HG03045 (cell line): ENCODE results near the gene LRG1.
"Not testable (repeated sequence)": the region's sequence is repeated elsewhere in the genome, so short reads cannot be mapped to it uniquely, and the experiment has no call there.

Experiments used
- ATAC-seq: cut with Tn5 transposase; IDR thresholded peaks from one replicate; pipeline ENCODE4 v1.9.1; 2021; ENCODE audit warnings: mild to moderate bottlenecking, moderate library complexity; ENCODE audit not compliant: unreplicated experiment

LRG1 gene

GRCh38 chr19:4553775-4554174 lies 13.9 kb upstream of the LRG1 start:
- ATAC-seq, result no peak

GRCh38 chr19:4553092-4553695 lies 13.4 kb upstream of the LRG1 start:
- ATAC-seq, result no peak

GRCh38 chr19:4552525-4552819 lies 12.6 kb upstream of the LRG1 start:
- no peak for ATAC-seq

- ATAC-seq, result no peak
These were observed 10.7 kb upstream of the LRG1 start for GRCh38 chr19:4550479-4551050.

GRCh38 chr19:4550018-4550417 lies 10.2 kb upstream of the LRG1 start:
- ATAC-seq, result no peak

- no peak for ATAC-seq
These were observed 8.4 kb upstream of the LRG1 start for GRCh38 chr19:4548238-4548584.

GRCh38 chr19:4547303-4548237 lies 7.7 kb upstream of the LRG1 start:
- ATAC-seq, result no peak

- no peak for ATAC-seq
These were observed 4.2 kb upstream of the LRG1 start for GRCh38 chr19:4543842-4544647.

GRCh38 chr19:4542896-4543841 lies 3.3 kb upstream of the LRG1 start:
- no peak for ATAC-seq

- ATAC-seq, result not testable (repeated sequence)
These were observed 1.9 kb upstream of the LRG1 start for GRCh38 chr19:4541806-4542145.

GRCh38 chr19:4541114-4541805 lies 1.4 kb upstream of the LRG1 start:
- ATAC-seq, result no peak

GRCh38 chr19:4539169-4539692 lies 605 bp downstream of the LRG1 start:
- no peak for ATAC-seq

- no peak for ATAC-seq
These were observed 1.3 kb downstream of the LRG1 start for GRCh38 chr19:4538601-4538954.

GRCh38 chr19:4537953-4538600 lies 1.8 kb downstream of the LRG1 start:
- no peak for ATAC-seq

- no peak for ATAC-seq
These were observed 3.0 kb downstream of the LRG1 start for GRCh38 chr19:4536798-4537197.

- ATAC-seq, result no peak
These were observed 4.8 kb downstream of the LRG1 start, which contains the start of gene PLIN5 for GRCh38 chr19:4534836-4535658. Gene PLIN5, minus strand, starts transcription at chr19:4535224. Its CDS starts 1,150 bp downstream, at chr19:4534074.

GRCh38 chr19:4533835-4534424 lies 5.9 kb downstream of the LRG1 start:
- no peak for ATAC-seq

- no peak for ATAC-seq
These were observed 6.5 kb downstream of the LRG1 start for GRCh38 chr19:4533334-4533733.
